ENCODE results near the gene TSHZ2. TPM values are rescaled to one million over a fixed set of nuclear protein-coding genes. Genes with fewer than 3 reads are reported as not detected.
"Not testable (repeated sequence)": the region's sequence is repeated elsewhere in the genome, so short reads cannot be mapped to it uniquely, and the experiment has no call there.

Gene TSHZ2
- total RNA-seq, 1 experiment from 2014 or later: 4.1 TPM

DNA sequence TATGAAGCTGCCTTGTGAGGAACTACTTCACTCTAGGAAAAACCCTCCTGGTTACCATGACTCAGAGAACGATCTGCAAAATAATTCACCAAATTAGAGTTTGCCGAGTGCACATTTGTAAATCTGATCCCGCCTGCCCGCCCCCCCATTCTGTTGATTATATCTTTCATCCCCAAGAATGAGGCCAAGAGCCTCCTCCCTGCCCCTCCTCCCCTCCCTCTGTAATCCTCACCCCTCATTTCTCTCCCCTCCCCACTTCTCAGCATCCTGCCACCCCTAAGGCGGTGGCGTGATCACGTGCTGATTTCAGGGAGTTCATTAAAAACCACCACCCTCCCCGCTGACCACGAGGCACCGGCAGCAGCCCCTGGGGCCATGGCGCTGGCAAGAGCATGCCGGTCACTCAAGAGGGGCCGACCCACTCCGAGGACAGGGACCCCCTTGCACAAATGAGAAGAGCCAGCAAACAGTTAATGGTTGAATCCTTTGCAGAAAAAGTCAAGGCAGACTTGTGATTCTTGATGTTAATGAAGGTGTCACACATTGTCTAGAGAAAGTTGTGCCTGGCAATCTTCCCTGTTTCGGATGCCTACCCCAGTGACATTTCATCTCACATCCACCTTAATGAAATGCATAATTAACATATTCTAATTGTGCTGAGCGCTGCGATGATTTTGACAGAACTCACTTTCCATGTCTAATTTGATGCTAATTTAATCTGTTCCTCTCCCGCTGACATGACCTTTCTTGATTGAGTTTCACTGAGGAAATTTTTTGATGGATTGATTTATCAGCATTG is 373.6 kb downstream of the TSHZ2 start:
- in situ Hi-C loops (cut with HindIII; ENCODE audit: low pct_unique_long_range_greater_than_20kb, low sequenced_read_pairs): no loop called here
- no peak for DNase-seq (ENCODE audit: low read depth)

DNA sequence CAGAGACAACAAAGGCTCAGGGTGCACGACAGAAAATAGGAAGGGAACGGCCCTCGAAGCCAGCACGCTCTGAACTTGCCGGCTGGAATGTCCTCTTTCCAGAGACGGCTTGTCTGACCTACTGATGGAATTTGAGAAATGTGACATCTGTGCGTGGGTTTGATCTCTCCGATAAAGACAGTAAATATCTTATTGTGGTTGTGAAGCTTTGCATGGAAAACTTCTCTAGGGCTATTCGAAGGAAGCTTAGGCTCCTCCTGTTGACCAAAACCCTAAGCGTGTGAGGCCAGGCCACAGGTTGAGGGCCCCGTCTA is 374.1 kb downstream of the TSHZ2 start:
- no peak for DNase-seq (ENCODE audit: low read depth)
- in situ Hi-C loops (cut with HindIII; ENCODE audit: low pct_unique_long_range_greater_than_20kb, low sequenced_read_pairs): no loop called here

DNA sequence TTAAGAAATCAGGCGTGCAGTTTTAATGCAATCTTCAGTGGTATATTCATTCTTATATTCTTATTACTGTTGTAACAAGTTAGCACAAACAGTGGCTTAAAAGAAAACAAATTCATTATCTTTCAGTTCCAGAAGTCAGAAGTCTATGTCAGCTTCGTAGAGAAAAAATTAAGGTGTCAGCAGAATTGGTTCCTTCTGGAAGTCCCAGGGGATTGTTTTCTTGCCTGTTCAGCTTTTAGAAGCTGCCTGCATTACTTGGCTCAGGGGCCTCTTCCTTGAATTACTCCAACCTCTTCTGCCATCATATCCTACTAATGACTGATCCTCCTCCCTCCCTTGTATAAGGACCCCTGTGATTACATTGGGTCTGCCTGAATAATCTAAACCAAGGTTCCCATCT is 377.6 kb downstream of the TSHZ2 start:
- DNase-seq (ENCODE audit: low read depth): no peak
- in situ Hi-C loops (cut with HindIII; ENCODE audit: low pct_unique_long_range_greater_than_20kb, low sequenced_read_pairs): no loop called here

DNA sequence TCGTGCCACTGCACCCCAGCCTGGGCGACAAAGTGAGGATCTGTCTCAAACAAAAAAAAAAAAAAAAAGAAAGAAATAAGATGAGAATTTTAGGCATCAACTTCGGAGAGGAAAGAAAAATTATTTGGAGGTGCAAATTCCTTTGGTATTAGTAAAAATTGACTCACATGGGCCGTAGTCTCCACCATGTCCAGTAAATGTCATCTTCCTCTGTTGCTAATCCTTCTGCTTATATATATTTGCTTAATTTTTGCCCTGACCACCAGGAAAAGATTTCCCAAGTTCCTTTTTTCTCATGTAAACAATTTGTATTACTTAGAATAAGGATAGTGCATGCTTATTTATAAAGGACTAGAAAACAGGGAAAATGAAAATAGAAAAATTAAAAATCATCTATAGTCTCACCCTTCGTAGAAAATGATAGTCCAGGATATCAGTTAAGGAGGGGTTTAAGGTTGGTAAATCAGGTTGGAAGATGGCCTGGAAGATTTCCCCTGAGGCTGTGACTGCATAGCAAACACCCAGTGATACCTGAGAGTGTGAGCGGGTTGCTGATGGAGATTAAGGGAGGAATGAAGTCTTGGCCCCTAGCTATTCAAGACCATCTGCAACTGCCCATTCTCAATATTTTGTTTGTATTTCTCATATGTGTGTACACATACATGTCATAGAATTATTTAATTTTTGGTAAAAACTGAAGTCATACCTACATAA is 380.7 kb downstream of the TSHZ2 start:
- in situ Hi-C loops (cut with HindIII; ENCODE audit: low pct_unique_long_range_greater_than_20kb, low sequenced_read_pairs): no loop called here
- DNase-seq (ENCODE audit: low read depth): no peak

DNA sequence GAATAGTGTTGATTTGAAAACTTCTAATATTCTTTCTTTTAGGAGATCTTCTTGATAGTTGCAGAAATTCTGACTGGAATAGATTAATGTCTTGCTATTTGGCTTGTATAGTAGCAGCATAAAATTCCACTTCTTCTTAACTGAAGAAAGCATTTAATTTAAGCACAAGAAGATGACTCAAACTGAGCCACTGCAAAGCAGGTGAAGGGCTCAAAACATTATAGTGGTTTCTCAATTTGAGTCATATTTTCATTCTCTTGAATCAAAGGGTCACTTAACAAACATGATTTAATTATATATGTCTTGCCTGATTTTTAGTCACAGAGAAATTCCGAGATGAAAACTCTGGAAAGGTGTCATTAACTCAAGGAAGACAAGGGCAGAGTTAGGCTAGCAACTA is 382.2 kb downstream of the TSHZ2 start:
- DNase-seq (ENCODE audit: low read depth): no peak
- in situ Hi-C loops (cut with HindIII; ENCODE audit: low pct_unique_long_range_greater_than_20kb, low sequenced_read_pairs): no loop called here

DNA sequence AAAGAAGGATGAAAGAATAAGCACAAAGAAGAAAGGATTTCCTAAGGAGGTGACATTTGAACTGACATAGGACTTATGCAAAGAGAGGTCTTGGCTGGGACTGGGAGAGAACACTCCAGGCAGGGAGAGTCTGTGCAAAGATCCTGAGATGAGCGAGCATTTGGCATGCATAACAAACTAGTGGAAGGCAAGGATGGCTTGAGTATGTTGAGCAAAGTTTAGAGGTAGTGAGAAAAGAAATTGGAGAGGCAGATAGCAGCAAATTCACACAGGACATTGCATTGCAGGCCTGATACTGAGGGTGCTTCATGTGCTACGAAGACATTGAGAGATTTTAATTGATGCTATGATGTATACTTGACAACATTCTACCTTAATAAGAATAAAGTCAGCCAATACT is 383.6 kb downstream of the TSHZ2 start:
- no peak for DNase-seq (ENCODE audit: low read depth)
- in situ Hi-C loops (cut with HindIII; ENCODE audit: low pct_unique_long_range_greater_than_20kb, low sequenced_read_pairs): no loop called here

DNA sequence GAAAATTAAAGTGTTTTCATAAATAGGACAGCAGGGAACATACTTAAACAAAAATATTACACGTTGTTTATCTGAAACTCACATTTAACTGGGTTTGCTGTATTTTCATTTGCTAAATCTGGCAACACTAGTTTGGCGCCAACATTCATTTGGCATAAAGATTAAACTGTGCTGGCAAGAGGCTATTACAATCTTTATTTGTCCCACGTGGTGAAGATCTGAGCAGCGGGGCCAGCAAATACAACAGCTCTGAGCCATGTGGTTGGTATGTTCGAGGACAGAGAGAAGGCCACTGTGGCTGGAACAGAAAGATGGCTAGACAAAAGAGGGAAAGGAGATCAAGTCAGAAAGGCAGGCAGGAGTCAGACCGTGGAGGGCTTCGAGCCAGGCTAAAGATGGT is 387.3 kb downstream of the TSHZ2 start:
- no peak for DNase-seq (ENCODE audit: low read depth)
- in situ Hi-C loops (cut with HindIII; ENCODE audit: low pct_unique_long_range_greater_than_20kb, low sequenced_read_pairs): no loop called here

DNA sequence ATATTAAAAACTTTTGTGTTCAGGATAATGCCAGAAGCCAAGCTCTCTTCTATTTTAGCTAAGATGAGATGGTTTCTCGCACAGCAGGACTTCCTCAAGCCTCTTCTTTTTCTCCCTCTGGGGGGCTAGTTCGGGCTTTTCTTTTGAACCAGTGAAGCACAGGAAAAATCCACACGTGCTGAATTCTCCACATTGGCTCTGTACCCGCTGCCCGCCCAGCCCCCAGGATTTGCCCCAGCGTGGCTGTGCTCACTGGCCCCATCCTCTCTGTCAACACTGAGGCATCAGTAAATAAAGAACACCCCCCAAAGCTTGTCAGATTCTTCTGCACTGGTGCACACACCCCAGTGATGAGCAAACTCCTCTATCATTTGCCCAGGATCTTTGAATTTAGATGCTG is 388.7 kb downstream of the TSHZ2 start:
- in situ Hi-C loops (cut with HindIII; ENCODE audit: low pct_unique_long_range_greater_than_20kb, low sequenced_read_pairs): no loop called here
- DNase-seq (ENCODE audit: low read depth): no peak

DNA sequence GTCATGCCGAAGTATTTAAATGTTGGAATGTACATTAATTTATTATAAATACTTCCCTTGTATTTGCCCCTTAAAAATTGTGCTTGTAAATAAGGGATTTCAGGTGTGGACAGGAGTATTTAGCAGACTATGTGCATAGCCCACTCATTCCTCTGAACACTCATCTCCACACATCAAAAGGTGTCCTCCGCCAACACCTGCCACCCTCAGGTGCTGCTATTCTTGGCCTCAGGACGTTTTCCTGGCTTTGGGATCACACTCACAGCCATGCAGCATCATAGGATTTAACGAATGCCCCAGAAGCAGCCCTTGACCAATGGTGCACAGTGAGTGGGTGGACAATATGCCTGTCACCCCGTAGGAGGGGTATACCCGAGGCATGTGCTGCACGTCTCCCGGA is 390.6 kb downstream of the TSHZ2 start:
- in situ Hi-C loops (cut with HindIII; ENCODE audit: low pct_unique_long_range_greater_than_20kb, low sequenced_read_pairs): no loop called here
- no peak for DNase-seq (ENCODE audit: low read depth)

DNA sequence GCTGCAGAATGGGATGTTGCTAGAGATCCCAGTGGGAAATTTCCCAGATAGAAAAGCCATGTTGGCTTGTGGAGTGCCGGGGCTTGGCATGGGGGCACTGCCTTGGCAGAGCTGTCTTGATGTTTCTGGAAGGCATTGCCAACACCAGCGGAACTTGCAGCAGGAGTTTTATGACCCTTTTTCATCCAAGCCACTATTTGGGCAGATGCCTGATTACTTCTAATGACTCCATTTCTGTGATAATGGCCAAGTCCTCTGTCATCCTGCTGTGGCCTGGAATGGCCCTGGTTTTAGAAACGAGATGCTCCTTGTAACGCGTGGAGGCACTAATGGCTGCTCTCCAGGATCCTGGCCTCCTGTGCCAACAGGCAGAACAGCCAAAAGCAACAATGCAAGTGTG is 392.5 kb downstream of the TSHZ2 start:
- in situ Hi-C loops (cut with HindIII; ENCODE audit: low pct_unique_long_range_greater_than_20kb, low sequenced_read_pairs): no loop called here
- no peak for DNase-seq (ENCODE audit: low read depth)

DNA sequence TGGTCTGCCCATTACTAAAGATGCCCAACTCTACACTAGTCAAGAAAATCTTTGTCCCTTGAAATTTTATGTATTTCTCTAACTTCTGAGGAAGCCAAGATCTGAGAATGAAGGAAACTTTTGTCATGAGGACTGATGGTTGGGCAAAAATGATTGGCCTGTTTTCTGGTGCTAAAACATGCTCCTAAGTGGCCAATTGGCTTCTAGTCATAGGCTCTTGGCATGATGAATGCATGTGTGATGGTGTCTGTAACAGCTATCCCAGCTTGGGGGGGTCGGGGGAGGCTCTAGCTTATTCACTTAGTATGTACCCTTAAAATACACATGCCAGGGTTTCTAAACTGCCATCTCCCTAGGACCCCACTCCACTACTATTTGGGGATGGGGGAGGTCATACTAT is 392.9 kb downstream of the TSHZ2 start:
- in situ Hi-C loops (cut with HindIII; ENCODE audit: low pct_unique_long_range_greater_than_20kb, low sequenced_read_pairs): no loop called here
- DNase-seq (ENCODE audit: low read depth): no peak

DNA sequence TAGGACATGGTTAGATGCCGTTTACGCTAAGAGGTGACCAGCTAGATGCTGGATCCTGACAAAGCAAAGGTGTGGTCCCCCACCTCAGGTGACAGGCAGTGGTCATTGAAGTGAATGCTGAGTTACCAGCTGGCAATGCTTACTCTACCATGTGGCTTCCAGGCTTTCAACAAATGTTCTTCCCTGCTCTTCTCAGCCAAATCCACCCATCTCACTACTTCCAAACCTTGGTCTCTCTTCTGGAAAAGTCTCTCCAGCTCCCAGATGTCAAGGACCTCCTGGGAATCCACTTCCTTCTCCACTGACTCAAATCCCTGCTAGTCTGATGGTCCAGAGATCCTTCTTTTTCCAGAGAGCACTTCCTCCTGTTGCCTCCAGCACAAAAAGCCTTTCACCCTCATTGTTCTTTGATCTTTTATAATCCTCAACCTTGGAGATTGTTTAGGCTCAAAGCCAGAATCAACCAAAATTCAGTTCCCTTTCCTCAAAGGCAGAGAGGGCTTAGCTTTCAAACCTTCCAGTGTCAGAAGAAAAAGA is 393.4 kb downstream of the TSHZ2 start:
- DNase-seq (ENCODE audit: low read depth): no peak
- in situ Hi-C loops (cut with HindIII; ENCODE audit: low pct_unique_long_range_greater_than_20kb, low sequenced_read_pairs): no loop called here

DNA sequence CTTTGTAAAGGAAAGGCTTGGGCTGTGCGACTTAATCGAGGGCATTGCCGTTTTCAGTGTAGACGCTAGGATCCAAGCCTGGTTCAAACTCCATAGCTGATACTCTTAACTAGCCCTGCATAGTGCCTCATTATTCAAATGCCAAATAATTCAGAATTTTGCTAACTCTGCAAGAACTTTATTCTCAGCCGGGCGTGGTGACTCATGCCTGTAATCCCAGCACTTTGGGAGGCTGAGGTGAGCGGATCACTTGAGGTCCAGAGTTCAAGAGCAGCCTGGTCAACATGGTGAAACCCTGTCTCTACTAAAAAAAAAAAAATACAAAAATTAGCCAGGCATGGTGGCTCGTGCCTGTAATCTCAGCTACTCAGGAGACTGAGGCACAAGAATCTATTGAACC is 394.8 kb downstream of the TSHZ2 start:
- in situ Hi-C loops (cut with HindIII; ENCODE audit: low pct_unique_long_range_greater_than_20kb, low sequenced_read_pairs): not testable (repeated sequence)

DNA sequence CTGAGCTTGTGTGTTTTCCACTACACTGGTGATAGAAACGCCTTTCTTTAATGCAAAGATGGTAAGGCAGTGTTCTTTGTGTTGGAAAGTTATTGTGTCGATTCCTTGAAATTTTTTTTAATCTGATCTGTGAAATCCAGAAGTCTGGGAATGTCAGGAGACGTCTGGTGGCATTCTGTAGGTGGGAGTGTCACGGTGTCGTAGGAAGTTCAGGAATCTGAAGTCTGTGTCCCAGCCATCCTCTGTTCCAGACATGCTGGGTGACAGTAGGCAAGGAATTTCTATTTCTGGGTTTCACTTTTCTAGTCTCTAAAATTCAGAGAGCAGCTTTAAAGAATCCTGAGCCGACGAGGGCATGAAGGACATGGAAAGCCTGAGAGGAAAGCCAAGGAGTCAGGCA is 397.7 kb downstream of the TSHZ2 start:
- in situ Hi-C loops (cut with HindIII; ENCODE audit: low pct_unique_long_range_greater_than_20kb, low sequenced_read_pairs): no loop called here

More for the DNA sequence above, 394.8 kb downstream of the TSHZ2 start:
- not testable (repeated sequence) for DNase-seq (ENCODE audit: low read depth)

DNA sequence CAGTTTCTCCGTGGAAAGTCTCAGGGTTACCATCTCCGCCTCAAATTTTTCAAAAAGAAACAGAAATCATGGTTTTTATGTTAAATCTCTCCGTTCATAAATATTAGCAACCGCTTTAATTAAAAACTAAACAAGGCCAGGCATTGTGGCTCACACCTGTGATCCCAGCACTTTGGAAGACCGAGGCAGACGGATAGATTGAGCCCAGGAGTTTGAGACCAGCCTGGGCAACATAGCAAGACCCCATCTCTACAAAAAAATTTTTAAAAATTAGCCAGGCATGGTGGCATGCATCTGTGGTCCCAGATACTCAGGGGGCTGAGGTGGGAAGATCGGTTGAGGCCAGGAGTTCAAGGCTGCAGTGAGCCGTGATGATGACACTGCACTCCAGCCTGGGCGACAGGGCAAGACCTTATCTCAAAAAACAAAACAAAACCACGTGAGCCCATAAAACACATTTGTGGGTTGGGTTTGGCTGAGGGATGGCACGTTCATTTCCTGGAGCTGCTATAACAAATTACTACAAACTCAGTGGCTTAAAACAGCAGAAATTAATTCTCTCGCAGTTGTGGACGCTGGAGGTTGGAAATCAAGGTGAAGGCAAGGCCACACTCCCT is 398.3 kb downstream of the TSHZ2 start:
- DNase-seq (ENCODE audit: low read depth): no peak
- in situ Hi-C loops (cut with HindIII; ENCODE audit: low pct_unique_long_range_greater_than_20kb, low sequenced_read_pairs): no loop called here

More for the DNA sequence above, 397.7 kb downstream of the TSHZ2 start:
- no peak for DNase-seq (ENCODE audit: low read depth)

DNA sequence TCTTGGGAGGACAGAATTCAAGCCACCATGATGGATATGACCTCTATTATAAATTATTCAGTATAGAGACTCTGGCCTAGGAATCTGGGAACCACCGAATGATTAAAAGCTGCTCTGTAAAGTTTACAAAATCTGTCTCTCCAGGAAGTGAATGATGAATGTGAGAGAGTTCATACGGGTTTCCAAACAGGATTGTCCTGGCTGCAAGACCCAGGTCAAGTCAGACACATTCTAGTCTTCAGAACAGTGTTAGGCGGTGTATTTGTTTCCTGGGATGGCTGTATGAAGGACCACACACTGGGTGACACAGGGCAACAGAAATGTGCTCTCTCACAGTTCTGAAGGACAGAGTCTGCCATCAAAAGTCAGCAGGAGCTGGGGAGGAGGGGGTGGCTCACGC is 399.1 kb downstream of the TSHZ2 start:
- DNase-seq (ENCODE audit: low read depth): no peak
- in situ Hi-C loops (cut with HindIII; ENCODE audit: low pct_unique_long_range_greater_than_20kb, low sequenced_read_pairs): no loop called here

DNA sequence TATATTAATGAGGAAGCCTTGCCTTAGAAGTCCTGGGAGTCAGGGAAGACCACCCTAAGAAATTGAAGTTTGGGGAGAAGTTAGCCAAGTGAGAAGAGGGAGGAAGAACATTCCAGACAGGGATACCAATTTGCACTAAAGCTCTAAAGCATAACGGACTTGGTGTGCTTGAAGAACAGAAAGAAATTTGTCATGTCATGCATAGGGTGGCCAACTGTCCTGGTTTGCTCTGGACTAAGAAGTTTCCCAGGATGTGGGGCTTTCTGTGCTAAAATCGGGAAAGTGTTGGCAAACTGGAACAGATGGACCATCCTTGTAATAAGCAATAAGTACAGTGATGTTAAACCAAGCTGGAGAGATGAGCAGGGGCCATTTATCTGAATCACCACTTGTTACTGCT is 403.9 kb downstream of the TSHZ2 start:
- DNase-seq (ENCODE audit: low read depth): no peak
- in situ Hi-C loops (cut with HindIII; ENCODE audit: low pct_unique_long_range_greater_than_20kb, low sequenced_read_pairs): no loop called here

DNA sequence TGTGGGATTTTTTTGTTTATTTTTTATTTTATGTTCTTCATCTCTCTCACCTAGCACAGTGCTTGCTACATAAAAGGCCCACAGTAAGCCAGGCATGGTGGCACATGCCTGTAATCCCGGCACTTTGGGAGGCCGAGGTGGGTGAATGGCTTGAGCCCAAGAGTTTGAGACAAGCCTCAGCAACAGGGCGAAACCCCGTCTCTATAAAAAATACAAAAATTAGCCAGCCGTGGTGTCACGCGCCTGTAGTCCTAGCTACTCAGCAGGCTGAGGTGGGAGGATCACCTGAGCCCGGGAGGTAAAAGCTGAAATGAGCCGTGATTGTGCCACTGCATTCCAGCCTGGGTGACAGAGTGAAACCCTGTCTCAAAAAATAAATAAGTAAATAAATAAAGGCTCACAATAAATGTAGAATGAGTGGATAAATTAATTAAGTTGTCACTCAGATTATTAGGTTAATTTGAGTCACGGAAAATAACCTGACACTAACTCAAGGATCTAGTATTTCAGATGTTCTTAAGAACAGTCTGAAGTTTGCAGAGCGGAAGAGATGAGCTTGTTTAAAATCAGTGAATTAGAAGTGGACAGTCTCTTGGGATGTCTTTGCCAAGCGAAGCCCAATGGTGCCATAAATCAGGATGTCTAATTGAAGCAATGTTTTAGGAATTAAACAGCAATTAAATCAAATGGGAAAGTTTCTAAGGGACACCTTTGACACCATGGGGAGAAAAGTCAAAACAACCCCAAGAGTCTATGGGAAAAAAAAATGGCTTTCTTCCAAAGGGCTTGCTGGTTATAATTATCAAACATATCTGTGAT is 407.1 kb downstream of the TSHZ2 start:
- no peak for DNase-seq (ENCODE audit: low read depth)
- in situ Hi-C loops (cut with HindIII; ENCODE audit: low pct_unique_long_range_greater_than_20kb, low sequenced_read_pairs): no loop called here

DNA sequence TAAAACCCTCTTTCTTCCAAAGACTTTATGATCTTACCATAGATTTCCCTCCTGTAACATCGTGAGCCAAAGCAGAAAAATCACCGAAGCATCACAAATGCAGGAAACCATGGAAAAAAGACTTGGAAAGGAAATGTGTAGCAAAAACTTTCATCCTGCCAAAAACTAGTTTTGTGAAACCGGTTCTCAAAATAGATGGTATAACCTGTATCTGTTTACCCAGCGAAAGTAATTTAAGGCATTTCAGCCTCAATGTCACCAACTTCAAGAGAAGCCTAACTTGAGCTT is 407.6 kb downstream of the TSHZ2 start:
- no peak for DNase-seq (ENCODE audit: low read depth)
- in situ Hi-C loops (cut with HindIII; ENCODE audit: low pct_unique_long_range_greater_than_20kb, low sequenced_read_pairs): no loop called here

All from Caki2 (cell line).